Stimulated activated CD8-positive, alpha-beta memory T cell treated with anti-CD3 and anti-CD28 coated beads, Interleukin-4, amount 100 ng/mL, for 24 hours (primary cell): ENCODE measurements around the gene JAZF1.

Source experiments
- DNase-seq: peaks from one replicate; pipeline ENCODE4 v3.0.0-alpha.2; 2020; ENCODE audit warnings: low read depth

JAZF1 gene

DNA sequence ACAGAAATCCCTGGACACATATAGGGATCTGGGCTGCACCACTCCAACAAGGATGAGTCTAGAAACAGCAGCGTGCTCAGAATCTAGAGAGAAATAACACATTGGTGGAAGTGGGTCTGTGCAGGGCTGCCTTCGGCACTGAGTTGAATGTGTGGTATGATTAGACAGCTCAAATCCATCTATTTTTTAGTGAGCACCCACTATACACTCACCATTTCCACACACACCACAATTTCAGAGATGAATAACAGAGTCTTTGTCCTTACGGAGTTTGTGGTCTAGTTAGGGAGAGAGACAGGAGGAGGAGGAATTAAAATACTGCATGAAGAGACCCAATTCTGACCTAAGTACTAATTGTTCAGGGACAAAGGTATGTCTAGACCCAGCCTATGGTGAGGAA lies 44.2 kb downstream of the JAZF1 start:
- DNase-seq, result no peak

DNA sequence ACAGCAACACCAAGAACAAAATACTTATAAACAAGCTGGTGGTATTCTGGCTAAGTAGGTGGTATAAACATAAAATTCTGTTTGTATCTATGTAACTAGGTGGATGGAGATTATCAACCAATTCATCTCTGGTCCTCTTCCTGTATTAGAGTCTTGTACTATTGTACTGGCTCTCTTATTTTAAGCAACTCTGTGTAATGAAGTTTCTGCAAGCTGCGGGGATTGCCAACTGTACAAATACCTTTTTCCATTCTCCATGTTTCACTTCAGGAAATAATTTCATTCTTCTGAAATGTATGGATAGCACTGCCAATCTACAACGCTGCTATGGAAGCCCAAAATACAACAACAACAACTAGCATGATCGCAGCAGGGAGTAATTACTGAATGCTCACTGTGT lies 44.8 kb downstream of the JAZF1 start:
- DNase-seq, result no peak

GRCh38 chr7:28135315-28135714 lies 45.3 kb downstream of the JAZF1 start:
- DNase-seq, result no peak

DNA sequence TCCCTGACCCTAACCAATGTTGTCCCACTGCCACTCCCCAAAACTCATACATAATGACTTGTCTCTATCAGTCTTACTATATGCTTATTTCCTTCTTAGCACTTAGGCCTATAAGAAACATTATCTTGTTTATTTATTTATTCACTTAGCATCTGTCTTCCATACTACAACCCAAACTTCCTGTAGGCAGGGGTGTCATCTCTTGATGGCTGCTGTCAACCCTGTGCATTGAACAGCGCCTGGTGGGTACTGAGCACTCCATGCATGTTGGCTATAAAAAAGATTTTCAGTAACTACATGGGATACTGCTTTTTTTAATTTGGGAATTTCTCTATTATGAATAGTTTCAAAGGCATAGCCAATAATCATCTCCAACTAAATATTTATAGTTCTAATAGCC lies 46.7 kb downstream of the JAZF1 start:
- no peak for DNase-seq

DNA sequence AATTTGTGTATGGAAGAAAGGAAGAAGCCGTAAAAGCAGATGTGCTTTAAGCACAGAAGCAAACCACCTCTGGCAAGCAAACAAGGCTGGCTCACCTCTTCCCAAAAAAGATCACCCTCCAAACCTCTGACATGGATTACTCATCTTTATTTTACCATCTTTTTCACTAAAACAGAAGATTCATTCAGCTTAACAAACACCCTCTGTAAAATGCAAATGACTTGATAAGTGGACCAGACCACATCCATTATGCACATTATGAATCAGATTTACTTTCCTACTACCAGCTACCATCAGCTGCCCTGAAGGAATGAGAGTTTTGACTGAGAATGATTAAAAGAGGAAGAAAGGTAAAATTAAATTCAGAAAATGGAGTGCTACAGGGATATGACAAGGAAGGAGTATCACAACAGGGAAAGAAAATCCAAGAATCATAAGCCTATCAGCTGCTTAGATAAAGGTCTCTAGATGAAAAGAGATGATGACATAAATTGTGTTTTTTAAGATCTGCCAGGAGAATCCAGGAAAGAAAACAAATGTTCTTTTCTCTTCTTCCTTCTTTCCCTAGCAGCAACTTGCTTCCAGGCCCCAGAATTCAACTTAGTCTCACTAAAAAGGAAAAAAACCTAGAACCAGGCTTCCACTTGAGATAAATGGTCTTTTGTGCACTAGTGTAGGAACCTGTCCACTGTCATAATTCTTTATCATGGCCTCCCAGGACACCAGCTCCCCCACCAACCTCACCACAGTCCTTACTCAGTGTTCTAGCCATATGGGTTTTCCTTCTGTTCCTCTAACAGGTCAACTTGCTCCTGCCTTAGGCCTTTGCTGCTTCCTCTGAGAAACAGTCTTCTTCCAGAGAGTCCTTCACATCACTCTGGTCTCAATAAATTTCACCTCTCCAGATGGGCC lies 47.4 kb downstream of the JAZF1 start:
- no peak for DNase-seq

DNA sequence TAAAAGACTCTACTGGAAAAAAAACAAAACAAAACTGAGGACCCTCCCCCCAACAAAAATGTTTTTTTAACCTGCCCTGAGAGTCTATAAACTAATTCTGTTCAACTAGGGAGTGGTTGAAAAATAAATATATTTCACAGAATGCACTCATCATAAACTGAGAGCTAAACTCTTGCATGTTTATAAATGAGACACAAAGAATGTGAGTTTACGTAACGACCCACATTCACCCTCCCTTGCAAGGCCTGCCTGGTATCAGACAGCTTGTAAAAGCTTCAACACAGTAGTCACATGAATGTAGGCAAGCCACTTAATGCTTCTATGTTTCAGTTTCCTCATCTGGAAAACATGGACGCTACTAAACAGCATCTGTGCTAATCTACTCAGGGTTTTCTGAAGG lies 50.3 kb downstream of the JAZF1 start:
- DNase-seq, result no peak

GRCh38 chr7:28128608-28129007 lies 52.0 kb downstream of the JAZF1 start:
- no peak for DNase-seq

- no peak for DNase-seq
Measured at GRCh38 chr7:28126410-28127041, 54.1 kb downstream of the JAZF1 start.

DNA sequence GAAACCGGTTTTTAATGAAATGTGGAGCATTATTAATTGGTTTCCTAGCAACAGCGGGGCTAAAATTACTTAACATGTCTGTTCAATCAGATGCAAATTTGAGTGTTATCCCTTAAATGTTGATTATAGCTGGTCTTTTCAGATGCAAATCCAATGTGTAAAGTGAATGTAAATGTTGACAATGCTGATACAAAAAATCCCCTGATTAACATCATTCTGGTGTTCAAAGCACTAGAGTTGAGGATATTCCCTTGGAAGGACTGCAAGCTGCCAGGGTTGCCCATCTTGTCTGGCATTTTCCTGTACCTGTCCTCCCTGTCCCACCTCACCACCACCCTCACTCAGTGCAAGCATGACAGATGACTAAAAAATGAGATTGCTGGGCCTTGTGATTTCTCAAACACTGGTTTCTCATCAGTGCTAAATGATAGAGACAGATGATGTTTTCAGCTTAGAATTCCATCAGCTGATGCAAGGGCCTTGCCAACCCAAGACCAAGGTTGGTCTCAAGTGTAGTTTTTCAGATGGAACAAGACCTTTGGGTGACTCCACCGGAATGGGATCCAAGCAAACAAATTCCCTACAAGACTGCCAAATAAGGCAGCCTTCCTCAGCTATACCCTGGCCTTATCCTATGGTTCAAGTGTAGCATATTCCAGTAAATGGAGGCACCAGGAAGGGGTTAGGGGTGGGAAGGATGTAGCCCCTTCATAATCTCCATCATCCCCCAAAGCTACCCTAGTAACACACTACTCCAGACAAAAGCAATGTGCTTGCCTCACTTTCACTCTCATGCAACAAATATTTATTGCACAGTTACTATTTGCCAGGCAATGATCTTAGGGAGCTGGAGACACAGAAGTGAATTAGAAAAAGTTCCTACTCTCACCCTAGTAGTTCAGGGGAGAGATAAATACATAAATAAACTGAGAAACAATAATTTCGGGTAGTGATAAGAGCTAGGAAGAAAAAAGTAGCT lies 54.9 kb downstream of the JAZF1 start:
- DNase-seq, result no peak

DNA sequence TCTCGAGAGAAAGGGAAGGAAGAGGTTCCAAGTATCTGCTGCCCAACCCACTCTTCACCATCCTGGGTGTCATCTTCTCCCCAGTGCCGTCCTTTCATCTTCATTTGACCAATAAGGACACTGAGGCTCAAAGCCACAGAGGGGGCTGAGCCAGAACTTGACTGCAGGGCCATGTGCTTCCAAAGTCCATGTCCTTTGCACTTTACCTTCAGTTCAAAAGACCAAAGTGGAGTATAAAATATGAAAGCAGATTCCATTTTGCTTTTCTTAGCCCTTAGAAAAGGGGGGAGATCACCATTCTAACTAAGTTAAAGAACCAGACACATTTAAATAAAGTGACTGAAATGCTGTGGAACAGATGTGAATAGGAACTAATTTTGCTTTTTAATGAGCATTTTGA lies 56.2 kb downstream of the JAZF1 start:
- no peak for DNase-seq

GRCh38 chr7:28123752-28124151 lies 56.8 kb downstream of the JAZF1 start:
- no peak for DNase-seq

DNA sequence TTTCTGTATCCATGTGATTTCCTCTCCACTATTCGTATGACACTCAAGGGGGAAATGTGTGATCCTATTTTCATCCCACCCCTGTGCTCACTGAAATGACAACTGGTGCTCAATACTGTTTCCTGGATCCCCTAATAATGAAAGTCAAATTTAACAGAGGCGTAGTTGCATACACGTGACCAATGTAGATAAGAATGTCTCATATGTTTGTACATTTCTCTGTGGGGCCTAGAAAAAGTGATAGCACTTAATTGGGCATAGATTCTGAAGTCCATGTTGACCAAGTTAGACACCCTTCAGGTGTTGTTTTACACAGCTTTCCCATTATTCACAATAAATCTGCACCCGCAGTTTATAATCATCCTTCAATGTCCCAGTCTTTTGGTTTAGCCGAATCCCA lies 59.1 kb downstream of the JAZF1 start:
- DNase-seq, result no peak

- DNase-seq, result no peak
Measured at GRCh38 chr7:28116041-28116440, 64.6 kb downstream of the JAZF1 start.

DNA sequence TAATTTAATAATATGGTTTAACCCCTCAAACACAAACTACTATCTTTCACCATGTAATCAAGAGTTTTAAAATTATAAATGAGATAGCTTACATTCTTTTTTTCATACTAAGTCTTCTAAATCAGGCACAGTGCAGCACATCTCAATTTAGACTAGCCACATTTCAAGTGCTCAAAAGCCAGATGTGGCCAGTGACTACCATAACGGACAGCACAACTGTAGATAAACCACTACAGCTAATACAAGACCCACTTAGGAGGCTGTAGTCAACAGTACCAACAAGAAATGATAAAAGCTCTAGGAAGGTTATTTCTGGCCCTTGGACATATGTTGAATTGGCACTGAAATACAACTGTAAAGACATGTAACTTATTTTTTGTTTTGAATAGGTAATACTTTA lies 65.3 kb downstream of the JAZF1 start:
- DNase-seq, result no peak

- DNase-seq, result no peak
Measured at GRCh38 chr7:28114056-28114455, 66.5 kb downstream of the JAZF1 start.

GRCh38 chr7:28112883-28113540 lies 67.6 kb downstream of the JAZF1 start:
- DNase-seq, result no peak

DNA sequence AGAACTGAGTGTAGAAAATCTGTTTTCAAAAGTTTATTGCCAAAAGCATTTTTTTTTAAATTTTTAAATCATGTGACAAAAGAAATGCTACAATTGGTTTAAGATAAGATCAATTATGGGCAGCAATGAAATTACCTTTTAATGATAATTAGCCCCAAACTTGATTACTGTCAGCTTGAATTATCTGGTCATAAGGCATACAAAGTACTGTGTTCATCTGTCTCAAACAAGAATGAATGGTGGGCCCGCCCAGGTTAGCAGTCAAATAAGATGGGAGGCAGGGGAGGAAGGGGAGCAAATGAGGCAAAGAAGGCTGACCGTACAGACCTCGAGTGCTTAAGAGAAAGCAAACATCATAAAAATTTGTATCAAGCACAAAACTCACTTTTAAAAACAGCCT lies 68.1 kb downstream of the JAZF1 start:
- DNase-seq, result no peak

GRCh38 chr7:28112012-28112411 lies 68.6 kb downstream of the JAZF1 start:
- no peak for DNase-seq

GRCh38 chr7:28110427-28111012 lies 70.1 kb downstream of the JAZF1 start:
- DNase-seq, result no peak

- no peak for DNase-seq
Measured at GRCh38 chr7:28108747-28109146, 71.8 kb downstream of the JAZF1 start.

GRCh38 chr7:28107960-28108359 lies 72.6 kb downstream of the JAZF1 start:
- no peak for DNase-seq
